ENCODE measurements around the gene MED15.
A peak's percentile ranks its signal among the peaks of the same experiment; 100 is the strongest.

Gene MED15

GRCh38 chr22:20554824-20555223 lies 47.4 kb downstream of the MED15 start:
- no peak for DNase-seq

- DNase-seq, result no peak
Measured at GRCh38 chr22:20558534-20558933, 51.1 kb downstream of the MED15 start.

- no peak for DNase-seq
Measured at GRCh38 chr22:20559174-20559760, 51.9 kb downstream of the MED15 start.

- DNase-seq, result no peak
Measured at GRCh38 chr22:20560716-20561115, 53.3 kb downstream of the MED15 start.

- no peak for DNase-seq
Measured at GRCh38 chr22:20561882-20562281, 54.5 kb downstream of the MED15 start.

GRCh38 chr22:20562607-20563465 lies 55.4 kb downstream of the MED15 start:
- no peak for DNase-seq

- DNase-seq, result no peak
Measured at GRCh38 chr22:20563466-20563906, 56.1 kb downstream of the MED15 start.

GRCh38 chr22:20563941-20564371 lies 56.5 kb downstream of the MED15 start:
- no peak for DNase-seq

GRCh38 chr22:20565079-20565734 lies 57.8 kb downstream of the MED15 start:
- peak; percentile 25 for DNase-seq

GRCh38 chr22:20565761-20566160 lies 58.4 kb downstream of the MED15 start:
- no peak for DNase-seq

GRCh38 chr22:20566420-20567260 lies 59.2 kb downstream of the MED15 start:
- DNase-seq, result peak; percentile 80

- peak; percentile 64 for DNase-seq
Measured at GRCh38 chr22:20567371-20567847, 60.0 kb downstream of the MED15 start.

- DNase-seq, result peak; percentile 48
Measured at GRCh38 chr22:20567993-20568417, 60.6 kb downstream of the MED15 start.

- no peak for DNase-seq
Measured at GRCh38 chr22:20568502-20569058, 61.2 kb downstream of the MED15 start.

- peak; percentile 98 for DNase-seq
Measured at GRCh38 chr22:20569059-20570058, 61.9 kb downstream of the MED15 start.

GRCh38 chr22:20571078-20571503 lies 63.7 kb downstream of the MED15 start:
- DNase-seq, result no peak

GRCh38 chr22:20571531-20572007 lies 64.2 kb downstream of the MED15 start:
- DNase-seq, result peak; percentile 18

GRCh38 chr22:20572132-20572802 lies 64.9 kb downstream of the MED15 start:
- no peak for DNase-seq

- DNase-seq, result no peak
Measured at GRCh38 chr22:20573176-20573832, 65.9 kb downstream of the MED15 start.

Measured in fibroblast of upper back skin (primary cell).